GM12872 (cell line): ENCODE data around the gene ZFPM1.
A peak's percentile ranks its signal among the peaks of the same experiment; 100 is the strongest.

Experiments used
- CTCF ChIP-seq: IDR thresholded peaks from 3 replicates; pipeline ENCODE4 v1.5.1; 2011; ENCODE audit warnings: low read depth, mild to moderate bottlenecking, low read length, moderate library complexity; ENCODE audit not compliant: insufficient read depth

ZFPM1 gene

GRCh38 chr16:88493879-88494278 lies 40.8 kb downstream of the ZFPM1 start:
- no peak for TF ChIP-seq CTCF

GRCh38 chr16:88494335-88495154 lies 41.5 kb downstream of the ZFPM1 start:
- no peak for TF ChIP-seq CTCF

- 0 out of 3 replicates have a peak, but pooled peaks have one; percentile 2 for TF ChIP-seq CTCF
Observed at GRCh38 chr16:88495268-88495772, 42.2 kb downstream of the ZFPM1 start.

- no peak for TF ChIP-seq CTCF
Observed at GRCh38 chr16:88497561-88498462, 44.7 kb downstream of the ZFPM1 start.

GRCh38 chr16:88498576-88499208 lies 45.6 kb downstream of the ZFPM1 start:
- TF ChIP-seq CTCF: no peak

GRCh38 chr16:88499292-88499691 lies 46.2 kb downstream of the ZFPM1 start:
- TF ChIP-seq CTCF: no peak

GRCh38 chr16:88499836-88500251 lies 46.8 kb downstream of the ZFPM1 start:
- no peak for TF ChIP-seq CTCF
